Measurements from ENCODE around the gene MSMP. TPM values are rescaled to one million over a fixed set of nuclear protein-coding genes. Genes with fewer than 3 reads are reported as not detected.

The MSMP gene
- polyA plus RNA-seq, 3 donors, result not detected

DNA sequence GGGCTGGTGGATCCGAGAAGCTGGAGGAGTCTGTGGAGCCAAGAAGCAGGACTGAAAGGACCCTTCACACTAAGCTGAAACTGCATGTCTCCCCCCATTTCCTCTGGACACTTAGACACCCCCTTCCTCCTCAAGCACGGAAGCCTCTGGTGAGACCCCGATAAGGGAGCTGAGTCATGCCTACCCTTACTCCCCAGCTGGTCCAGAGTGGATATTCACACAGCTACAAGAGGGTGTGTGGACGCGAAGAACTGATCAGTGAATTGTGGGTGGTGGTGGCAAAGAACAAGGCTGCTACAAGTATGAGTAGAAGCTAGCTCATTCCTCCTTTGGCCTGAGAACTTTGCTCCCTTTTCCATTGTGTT lies 26.4 kb downstream of the MSMP start:
- Histone ChIP-seq H3K79me2 (ENCODE audit: insufficient read depth, low read length) (peaks cover 80% of the 10 kb centered on the region), H3K27me3 (ENCODE audit: control insufficient read depth in 2 of 2, insufficient read depth in 2 of 2, low read length in 2 of 2) (no peaks in the 10 kb centered on the region), H3K27ac (ENCODE audit: low read depth in 1 of 2, low read length in 2 of 2) (peak overlapping the region in 1 of 2 donors; percentile 84), H4K20me1 (ENCODE audit: insufficient read depth, low read length) (peaks cover 78% of the 10 kb centered on the region), H3K4me3 (replicated peaks in 1 of 3; ENCODE audit: low read depth in 2 of 3, low read length in 3 of 3) (peak overlapping the region in 2 of 3 experiments; percentile 30 to 95), H3K36me3 (replicated peaks in 1 of 2; ENCODE audit: control insufficient read depth in 1 of 2, insufficient read depth in 2 of 2, low read length in 2 of 2) (peaks cover 37 to 58% of the 10 kb centered on the region in 2 donors), H2AFZ (ENCODE audit: insufficient read depth, low read depth, low read length, poor library complexity, severe bottlenecking) (no peak overlapping the region), H3K4me2 (replicated peaks; ENCODE audit: extremely low read depth, low read length, poor library complexity, severe bottlenecking) (peak overlapping the region; percentile 87), H3K9ac (ENCODE audit: insufficient read depth, low read length, poor library complexity, severe bottlenecking) (peak overlapping the region; percentile 30), H3K9me3 (replicated peaks in 1 of 2; ENCODE audit: control insufficient read depth in 1 of 2, insufficient read depth in 1 of 2, low read length in 2 of 2) (no peaks in the 10 kb centered on the region), H3K4me1 (ENCODE audit: control insufficient read depth in 1 of 2, insufficient read depth in 2 of 2, low read length in 2 of 2) (peaks cover 47 to 53% of the 10 kb centered on the region in 2 donors)
- Mint-ChIP-seq H3K4me1 (peaks cover under 1% of the 10 kb centered on the region), H3K9me3 (no peaks in the 10 kb centered on the region), H3K27ac (peak overlapping the region in 1 of 7 donors; percentile 88), H3K4me3 (no peak overlapping the region), H3K36me3 (peaks cover 18 to 44% of the 10 kb centered on the region in 2 donors), H3K27me3 (ENCODE audit: low read depth in 3 of 3) (peaks cover 0 to 3% (median 0%) of the 10 kb centered on the region in 3 donors)
- intact Hi-C loops (cut with micrococcal nuclease), result loop anchor here in 1 of 2 donors (5.0 to 10.0 kb wide), 2 partner anchors 80 to 123 kb away; partner anchors contain the start of gene TESK1
- no CpG with 5 or more reads among the region's 5 CpGs for WGBS (ENCODE audit: insufficient coverage)
- DNase-seq, result no peak
- TF ChIP-seq, protein P1, sequence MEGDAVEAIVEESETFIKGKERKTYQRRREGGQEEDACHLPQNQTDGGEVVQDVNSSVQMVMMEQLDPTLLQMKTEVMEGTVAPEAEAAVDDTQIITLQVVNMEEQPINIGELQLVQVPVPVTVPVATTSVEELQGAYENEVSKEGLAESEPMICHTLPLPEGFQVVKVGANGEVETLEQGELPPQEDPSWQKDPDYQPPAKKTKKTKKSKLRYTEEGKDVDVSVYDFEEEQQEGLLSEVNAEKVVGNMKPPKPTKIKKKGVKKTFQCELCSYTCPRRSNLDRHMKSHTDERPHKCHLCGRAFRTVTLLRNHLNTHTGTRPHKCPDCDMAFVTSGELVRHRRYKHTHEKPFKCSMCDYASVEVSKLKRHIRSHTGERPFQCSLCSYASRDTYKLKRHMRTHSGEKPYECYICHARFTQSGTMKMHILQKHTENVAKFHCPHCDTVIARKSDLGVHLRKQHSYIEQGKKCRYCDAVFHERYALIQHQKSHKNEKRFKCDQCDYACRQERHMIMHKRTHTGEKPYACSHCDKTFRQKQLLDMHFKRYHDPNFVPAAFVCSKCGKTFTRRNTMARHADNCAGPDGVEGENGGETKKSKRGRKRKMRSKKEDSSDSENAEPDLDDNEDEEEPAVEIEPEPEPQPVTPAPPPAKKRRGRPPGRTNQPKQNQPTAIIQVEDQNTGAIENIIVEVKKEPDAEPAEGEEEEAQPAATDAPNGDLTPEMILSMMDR (IDR thresholded peaks at IDR 0.05), result no peak

DNA sequence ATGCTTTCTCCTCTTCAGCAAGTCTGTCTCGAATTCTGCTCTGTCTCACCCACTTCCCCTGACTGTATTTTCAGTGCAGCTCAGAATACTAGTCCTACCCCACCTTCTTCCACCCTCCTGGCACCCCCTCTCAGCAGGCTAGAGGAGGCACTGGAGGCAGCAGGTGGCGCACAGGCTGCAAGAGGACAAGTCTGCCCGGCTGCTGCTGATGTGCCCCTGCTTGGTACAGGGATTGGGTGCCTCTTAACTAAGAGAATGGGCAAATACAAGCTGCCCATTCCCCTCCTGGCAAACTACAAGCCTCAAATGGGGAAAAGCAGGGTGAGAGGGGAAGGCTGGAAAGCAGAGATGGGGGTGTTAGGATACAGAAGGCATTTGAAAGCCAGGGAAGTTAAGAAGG lies 27.1 kb downstream of the MSMP start:
- H3K27ac Mint-ChIP-seq, result peak overlapping the region in 4 of 7 donors; percentile 51 to 88 (median 76)

More for the DNA sequence above, 27.1 kb downstream of the MSMP start:
- H3K9me3 ChIP-seq (replicated peaks in 1 of 2; ENCODE audit: control insufficient read depth in 1 of 2, insufficient read depth in 1 of 2, low read length in 2 of 2), result no peaks in the 10 kb centered on the region
- peak overlapping the region; percentile 87 for H3K4me2 ChIP-seq (replicated peaks; ENCODE audit: extremely low read depth, low read length, poor library complexity, severe bottlenecking)
- H3K4me1 ChIP-seq (ENCODE audit: control insufficient read depth in 1 of 2, insufficient read depth in 2 of 2, low read length in 2 of 2), result peaks cover 47 to 51% of the 10 kb centered on the region in 2 donors
- DNase-seq, result no peak
- peak overlapping the region in 1 of 2 donors; percentile 84 for H3K27ac ChIP-seq (ENCODE audit: low read depth in 1 of 2, low read length in 2 of 2)
- H3K9ac ChIP-seq (ENCODE audit: insufficient read depth, low read length, poor library complexity, severe bottlenecking), result no peak overlapping the region
- no peaks in the 10 kb centered on the region for H3K27me3 ChIP-seq (ENCODE audit: control insufficient read depth in 2 of 2, insufficient read depth in 2 of 2, low read length in 2 of 2)
- WGBS (ENCODE audit: insufficient coverage), result 0% methylated on average over 1 of the region's 3 CpGs
- TF ChIP-seq, protein P1 (IDR thresholded peaks at IDR 0.05), result no peak
- peaks cover 80% of the 10 kb centered on the region for H3K79me2 ChIP-seq (ENCODE audit: insufficient read depth, low read length)
- H4K20me1 ChIP-seq (ENCODE audit: insufficient read depth, low read length), result peaks cover 86% of the 10 kb centered on the region
- peaks cover 0 to 3% (median 0%) of the 10 kb centered on the region in 3 donors for H3K27me3 Mint-ChIP-seq (ENCODE audit: low read depth in 3 of 3)
- H3K4me3 Mint-ChIP-seq, result peak overlapping the region in 1 of 2 donors; percentile 42
- H2AFZ ChIP-seq (ENCODE audit: insufficient read depth, low read depth, low read length, poor library complexity, severe bottlenecking), result no peak overlapping the region
- H3K36me3 Mint-ChIP-seq, result peaks cover 18 to 51% of the 10 kb centered on the region in 2 donors
- H3K4me1 Mint-ChIP-seq, result no peaks in the 10 kb centered on the region
- H3K36me3 ChIP-seq (replicated peaks in 1 of 2; ENCODE audit: control insufficient read depth in 1 of 2, insufficient read depth in 2 of 2, low read length in 2 of 2), result peaks cover 44 to 66% of the 10 kb centered on the region in 2 donors
- H3K4me3 ChIP-seq (replicated peaks in 1 of 3; ENCODE audit: low read depth in 2 of 3, low read length in 3 of 3), result no peak overlapping the region
- intact Hi-C loops (cut with micrococcal nuclease), result loop anchor here in 1 of 2 donors (5.0 to 10.0 kb wide), 2 partner anchors 80 to 122 kb away; partner anchors contain the start of gene TESK1
- no peaks in the 10 kb centered on the region for H3K9me3 Mint-ChIP-seq
